DOHH2 (cell line): ENCODE measurements around the gene TMUB2.

Experiments used
- CTCF ChIP-seq: fragments of 200-600 bp; sonication (generic); IDR thresholded peaks from one replicate; pipeline ENCODE4 v1.5.1; 2014; ENCODE audit warnings: antibody characterized with exemption, mild to moderate bottlenecking, low read depth, low read length; ENCODE audit not compliant: poor library complexity, severe bottlenecking
- EZH2phosphoT487 ChIP-seq: fragments of 200-600 bp; sonication (generic); IDR thresholded peaks from 2 replicates; pipeline ENCODE4 v1.6.1; 2017; ENCODE audit warnings: borderline replicate concordance, mild to moderate bottlenecking, antibody characterized with exemption, low read length, moderate library complexity, mixed read lengths

GRCh38 chr17:44235583-44235936, 48.8 kb downstream of the TMUB2 start:
- TF ChIP-seq CTCF (no peak), EZH2phosphoT487 (no peak)
